Activated CD4-positive, alpha-beta T cell treated with anti-CD3 and anti-CD28 coated beads, Interleukin-2, amount 50 U/mL, for 4 hours (primary cell): ENCODE data around the gene AKNAD1.

ENCODE experiments used
- DNase-seq, 2 experiments: peaks; one replicate each; pipeline ENCODE4 v3.0.0-alpha.2; 2020

The AKNAD1 gene

GRCh38 chr1:108780937-108781574 is 75.8 kb downstream of the AKNAD1 start:
- DNase-seq: no peak

DNA sequence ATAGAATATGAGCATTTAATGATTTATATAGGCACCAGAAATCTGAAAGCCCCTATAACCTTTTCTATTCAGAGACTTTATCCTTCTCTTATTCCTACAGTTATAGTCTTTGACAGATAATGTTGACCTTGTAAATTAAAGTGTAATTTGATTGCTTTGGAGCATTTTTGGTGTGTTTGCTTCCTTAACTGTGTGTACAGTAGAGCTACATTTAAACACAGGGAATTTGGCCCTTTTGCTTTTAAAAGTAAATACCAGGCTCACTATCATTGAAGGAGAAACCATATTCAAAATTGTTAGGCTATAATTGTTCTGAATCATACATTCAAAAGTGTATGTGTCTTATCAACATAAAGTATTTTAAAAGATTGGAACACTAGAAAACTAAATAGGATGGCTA is 77.4 kb downstream of the AKNAD1 start:
- DNase-seq: no peak

DNA sequence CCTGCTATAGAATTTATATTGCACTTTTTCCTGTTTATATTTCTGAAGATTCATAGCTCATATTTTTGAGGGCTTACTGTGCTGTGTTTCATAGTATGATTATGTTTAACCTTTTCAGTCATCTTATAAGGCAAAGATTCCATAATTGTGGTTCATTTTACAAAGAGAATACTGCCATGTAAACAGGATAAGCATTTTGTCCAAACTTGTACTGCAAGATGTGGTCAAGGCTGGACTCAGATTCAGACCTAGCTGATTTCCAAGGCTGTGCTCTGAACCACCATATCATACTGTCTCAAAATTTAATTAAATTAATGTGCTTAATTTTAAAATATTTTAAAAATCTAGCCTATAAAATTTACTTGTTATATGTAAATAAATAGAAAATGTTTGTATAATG is 79.1 kb downstream of the AKNAD1 start:
- no peak for DNase-seq

DNA sequence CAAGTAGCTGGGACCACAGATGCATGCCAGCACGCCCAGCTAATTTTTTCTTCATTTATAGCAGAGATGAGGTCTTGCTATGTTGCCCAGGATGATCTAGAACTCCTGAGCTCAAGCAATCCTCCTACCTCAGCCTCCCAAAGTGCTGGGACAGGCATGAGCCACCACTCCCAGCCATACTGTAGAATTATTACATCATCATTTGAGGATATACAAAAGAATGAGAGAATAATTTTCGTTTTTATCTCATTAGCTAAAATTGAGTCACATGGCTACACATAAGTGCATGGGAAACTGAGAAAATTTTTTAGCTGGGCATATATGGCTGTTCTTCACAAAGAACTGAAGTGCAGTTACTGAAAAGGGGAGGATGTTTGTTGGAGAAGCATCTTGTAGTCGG is 89.2 kb downstream of the AKNAD1 start:
- DNase-seq: no peak

- no peak for DNase-seq
These were observed 89.8 kb downstream of the AKNAD1 start for GRCh38 chr1:108767115-108767514.
